GM18519 (cell line): ENCODE data around the gene STPG3.

Experiments
- ATAC-seq: cut with Tn5 transposase; IDR thresholded peaks from one replicate; pipeline ENCODE4 v1.9.1; 2021; ENCODE audit warnings: mild to moderate bottlenecking, moderate library complexity; ENCODE audit not compliant: unreplicated experiment, low FRiP score

STPG3 gene

DNA sequence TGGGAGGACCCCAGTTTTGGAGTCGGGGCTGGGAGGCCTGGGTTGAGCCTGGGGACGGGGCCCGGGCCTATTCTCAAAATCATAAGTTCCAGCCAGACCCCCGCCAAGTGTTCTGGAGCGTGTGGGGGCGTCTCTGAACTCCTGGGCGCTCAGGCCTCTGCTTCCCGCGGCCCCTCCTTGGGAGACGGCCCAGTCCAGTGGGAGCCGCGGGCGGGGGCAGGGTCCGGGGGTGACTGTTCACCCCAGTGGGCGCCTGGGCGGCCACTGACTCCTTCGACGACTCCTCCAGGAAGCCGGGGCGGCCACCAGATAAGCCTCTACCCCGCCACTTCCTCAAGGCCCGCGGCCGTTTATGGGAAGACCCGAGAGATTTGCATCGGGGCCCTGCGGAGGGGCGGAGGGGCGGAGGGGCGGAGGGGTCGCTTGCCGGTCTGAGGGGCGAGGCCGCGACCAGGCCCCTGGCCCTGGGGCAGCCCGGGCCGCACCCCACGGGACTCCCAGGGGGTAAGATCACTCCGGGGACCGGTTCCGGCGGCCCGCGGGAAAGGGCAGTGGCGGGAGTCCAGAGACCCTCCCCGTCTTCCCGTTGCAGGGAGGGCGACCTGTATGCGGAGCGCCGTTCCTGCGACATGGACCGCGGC, 27.1 kb downstream of the STPG3 start:
- ATAC-seq: no peak

- no peak for ATAC-seq
These were observed 27.9 kb downstream of the STPG3 start for GRCh38 chr9:137278721-137279711.

- ATAC-seq: no peak
These were observed 28.8 kb downstream of the STPG3 start for GRCh38 chr9:137279741-137280473.

GRCh38 chr9:137280474-137281344, 29.6 kb downstream of the STPG3 start:
- ATAC-seq: no peak

- no peak for ATAC-seq
These were observed 30.4 kb downstream of the STPG3 start for GRCh38 chr9:137281345-137282116.

- ATAC-seq: no peak
These were observed 35.9 kb downstream of the STPG3 start for GRCh38 chr9:137286975-137287383.

DNA sequence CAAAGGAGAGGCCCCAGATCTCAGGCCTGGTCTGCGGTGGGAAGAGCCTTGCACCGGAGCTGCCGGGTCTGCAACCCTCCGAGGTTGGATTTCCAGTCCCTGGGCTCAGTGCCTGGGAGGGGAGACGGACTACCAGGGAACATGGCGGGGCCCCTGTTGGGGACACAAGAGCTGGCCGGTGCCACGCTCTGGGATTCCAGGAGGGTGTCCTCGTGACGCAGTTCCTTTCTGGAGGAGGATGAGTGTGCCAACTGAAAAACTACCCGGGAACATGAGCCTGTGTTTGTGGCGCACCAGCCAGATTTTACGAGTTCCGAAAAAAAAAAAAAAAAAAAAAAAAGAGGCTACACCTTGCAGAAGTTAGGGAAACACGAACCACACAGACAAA, 42.0 kb downstream of the STPG3 start:
- ATAC-seq: no peak

DNA sequence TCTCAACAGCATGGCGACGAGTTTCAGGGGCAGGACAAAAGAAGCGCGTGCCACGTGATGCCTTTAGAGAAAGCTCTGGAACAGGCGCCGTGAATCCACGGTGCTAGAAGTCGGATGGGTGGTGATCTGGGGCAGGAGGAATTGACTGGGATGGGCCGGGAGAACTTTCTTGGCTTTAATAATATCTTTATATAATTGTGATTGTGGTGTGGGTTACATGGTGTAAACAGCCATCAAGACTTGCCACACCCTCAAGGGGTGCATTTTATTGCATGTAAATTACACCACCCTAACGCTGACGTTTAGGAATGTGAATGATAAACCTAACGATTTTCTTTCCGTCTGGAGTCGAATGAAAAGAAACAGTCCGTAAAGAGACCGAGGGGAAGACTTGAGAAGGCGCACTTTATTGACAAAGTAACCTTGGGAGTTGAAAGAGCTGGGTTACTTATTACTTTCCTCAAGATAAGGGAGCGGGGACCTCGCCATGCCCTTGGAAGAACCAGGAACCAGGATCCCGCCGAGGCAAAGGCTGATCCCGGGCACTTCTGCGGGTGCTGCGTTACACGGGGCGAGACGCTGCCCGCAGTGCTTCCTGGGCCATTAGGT, 42.5 kb downstream of the STPG3 start:
- ATAC-seq: no peak

DNA sequence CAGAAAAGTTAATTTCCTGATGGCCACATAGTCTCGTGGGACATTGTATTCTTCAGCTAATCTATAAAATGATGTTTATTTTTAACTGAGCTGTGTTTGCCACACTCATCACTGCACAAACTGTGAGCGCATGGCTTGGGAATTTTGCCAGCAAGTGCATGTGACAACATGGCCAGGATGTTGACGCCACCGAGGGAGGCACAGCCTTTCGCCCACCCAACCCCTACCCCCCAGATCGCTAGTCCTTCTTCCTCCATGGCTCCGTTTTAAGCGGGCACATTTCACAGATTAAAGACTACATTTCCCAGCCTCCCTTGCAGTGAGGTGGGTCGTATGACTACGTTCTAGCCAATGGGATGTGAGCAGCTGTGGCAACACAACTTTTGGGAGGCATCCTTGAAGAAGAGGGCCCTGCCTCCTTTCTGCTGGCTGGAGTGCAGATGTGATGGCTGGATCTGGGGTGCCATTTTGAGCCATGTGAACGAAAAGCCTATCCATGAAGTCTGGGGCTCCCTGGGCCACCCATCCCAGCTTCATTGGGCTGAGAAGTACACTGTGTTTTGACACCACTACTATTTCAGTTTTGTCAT, 43.1 kb downstream of the STPG3 start:
- ATAC-seq: no peak

GRCh38 chr9:137294681-137295237, 43.7 kb downstream of the STPG3 start:
- no peak for ATAC-seq

DNA sequence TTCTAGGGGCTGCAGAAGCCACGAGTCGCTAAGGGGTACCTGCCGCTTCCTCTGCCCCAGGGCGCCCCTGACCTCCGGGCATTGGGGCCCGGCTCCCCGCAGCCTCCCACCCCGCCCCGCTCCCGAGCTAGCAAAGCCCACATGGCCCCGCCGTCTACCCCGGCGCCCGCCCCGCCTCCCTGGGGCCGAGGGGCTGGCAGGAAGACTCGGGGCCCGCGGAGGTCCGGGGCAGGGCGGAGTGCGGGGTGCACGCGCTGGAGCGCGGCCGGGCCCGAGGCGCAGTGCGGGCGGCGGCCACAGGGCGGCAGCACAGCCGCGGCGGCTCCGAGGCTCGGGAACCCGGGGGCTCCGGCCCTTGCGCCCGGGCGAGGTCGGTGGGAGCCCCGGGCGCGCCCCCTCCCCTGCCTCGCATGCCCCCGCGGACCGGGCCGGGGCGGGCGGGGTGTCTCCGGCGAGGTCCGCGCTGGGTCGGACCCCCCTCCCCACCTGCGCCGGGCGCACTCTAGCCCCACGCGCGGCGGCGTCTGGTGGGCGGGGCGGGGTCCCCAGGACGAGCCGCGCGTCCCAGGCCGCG, 44.2 kb downstream of the STPG3 start:
- no peak for ATAC-seq

- ATAC-seq: no peak
These were observed 45.0 kb downstream of the STPG3 start for GRCh38 chr9:137295849-137296669.

- no peak for ATAC-seq
These were observed 45.9 kb downstream of the STPG3 start for GRCh38 chr9:137296670-137297664.

DNA sequence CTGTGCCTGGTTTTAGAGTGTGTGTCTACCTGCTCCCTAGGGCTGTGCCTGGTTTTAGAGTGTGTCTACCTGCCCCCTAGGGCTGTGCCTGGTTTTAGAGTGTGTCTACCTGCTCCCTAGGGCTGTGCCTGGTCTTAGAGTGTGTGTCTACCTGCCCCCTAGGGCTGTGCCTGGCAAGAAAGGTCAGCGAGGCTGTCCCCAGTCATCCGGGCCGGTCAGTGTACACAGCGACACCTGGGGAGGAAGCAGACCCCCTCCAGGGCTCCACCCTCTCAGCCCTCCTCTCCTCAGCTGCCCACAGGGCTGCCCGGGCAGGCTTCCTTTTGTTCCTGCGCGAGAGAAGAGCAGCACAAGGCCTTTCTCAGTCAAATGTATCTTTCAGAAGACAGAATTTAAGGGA, 46.9 kb downstream of the STPG3 start:
- no peak for ATAC-seq

DNA sequence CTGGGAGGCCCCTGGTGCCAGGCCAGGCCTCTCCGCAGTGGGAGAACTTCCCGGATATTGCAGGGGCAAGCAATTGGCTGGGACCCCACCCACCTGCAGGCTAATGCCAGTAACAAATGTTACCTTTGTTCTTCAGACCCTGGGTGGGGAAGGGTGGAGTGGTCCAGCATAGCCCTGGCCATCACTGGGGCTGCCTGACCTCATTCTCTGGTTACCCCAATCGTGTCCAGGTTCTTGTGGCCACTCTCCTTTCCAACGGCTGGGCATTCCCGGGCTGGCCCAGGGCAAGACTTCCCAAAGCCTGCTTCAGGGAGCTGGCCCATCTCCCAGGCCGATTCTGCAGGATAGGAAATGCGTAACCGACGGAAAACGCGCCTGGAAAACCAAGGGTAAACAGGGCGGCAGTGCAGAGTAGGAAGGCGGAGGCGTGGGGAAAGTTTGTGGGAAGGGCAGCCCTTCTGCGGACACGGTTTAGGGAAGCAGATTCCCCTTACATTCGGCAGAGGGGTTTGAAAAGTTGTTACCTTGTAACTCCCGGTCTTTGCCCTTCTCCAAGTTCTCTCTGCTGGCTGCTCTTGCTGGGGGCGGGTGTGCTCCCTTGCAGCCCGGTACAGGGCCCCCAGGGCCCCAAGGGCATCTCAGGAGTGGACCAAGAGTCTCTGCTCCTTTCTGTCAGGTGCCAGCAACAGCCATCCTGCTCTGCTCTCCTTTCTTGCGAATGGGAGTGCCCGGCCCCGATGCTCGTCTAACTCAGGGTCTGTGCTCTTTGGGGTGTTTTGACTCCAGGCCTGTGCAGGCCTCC, 47.5 kb downstream of the STPG3 start:
- ATAC-seq: no peak
